HG03025 (cell line): ENCODE data around the gene EFNA1.
A peak's percentile ranks its signal among the peaks of the same experiment; 100 is the strongest.

ENCODE experiments used
- ATAC-seq: cut with Tn5 transposase; IDR thresholded peaks from one replicate; pipeline ENCODE4 v1.9.1; 2021; ENCODE audit warnings: mild to moderate bottlenecking, moderate library complexity; ENCODE audit not compliant: unreplicated experiment, low FRiP score

Gene EFNA1

GRCh38 chr1:155123801-155124200, 3.9 kb upstream of the EFNA1 start:
- ATAC-seq: no peak

- no peak for ATAC-seq
Observed at GRCh38 chr1:155124503-155125463, 2.9 kb upstream of the EFNA1 start.

- ATAC-seq: no peak
Observed at GRCh38 chr1:155125511-155125945, 2.1 kb upstream of the EFNA1 start.

- no peak for ATAC-seq
Observed at GRCh38 chr1:155125946-155126555, 1.6 kb upstream of the EFNA1 start.

- no peak for ATAC-seq
Observed at GRCh38 chr1:155126556-155127104, 1.0 kb upstream of the EFNA1 start.

GRCh38 chr1:155127967-155128754, 485 bp downstream of the EFNA1 start:
- ATAC-seq: no peak

GRCh38 chr1:155128755-155129473, 1.2 kb downstream of the EFNA1 start:
- no peak for ATAC-seq

- ATAC-seq: no peak
Observed at GRCh38 chr1:155130272-155131006, 2.8 kb downstream of the EFNA1 start.

- ATAC-seq: no peak
Observed at GRCh38 chr1:155131285-155131684, 3.6 kb downstream of the EFNA1 start.

- no peak for ATAC-seq
Observed at GRCh38 chr1:155131856-155132255, 4.2 kb downstream of the EFNA1 start.

GRCh38 chr1:155133799-155134281, 6.2 kb downstream of the EFNA1 start:
- no peak for ATAC-seq

- ATAC-seq: no peak
Observed at GRCh38 chr1:155134322-155134721, 6.6 kb downstream of the EFNA1 start.

GRCh38 chr1:155134880-155135414, 7.3 kb downstream of the EFNA1 start:
- ATAC-seq: no peak

GRCh38 chr1:155135415-155136028, 7.8 kb downstream of the EFNA1 start, which contains the start of gene SLC50A1:
TSS of gene SLC50A1 (plus strand) at chr1:155135852. CDS start at chr1:155135912, 60 bp downstream.
- ATAC-seq: peak; percentile 59

- ATAC-seq: no peak
Observed at GRCh38 chr1:155136748-155137147, 9.1 kb downstream of the EFNA1 start.

GRCh38 chr1:155137154-155137949, 9.7 kb downstream of the EFNA1 start:
- ATAC-seq: no peak

GRCh38 chr1:155139895-155140629, 12.4 kb downstream of the EFNA1 start, which contains the start of gene DPM3:
TSS of gene DPM3 (minus strand) at chr1:155140531. CDS start at chr1:155140240, 291 bp downstream.
- ATAC-seq: peak; percentile 52
